ENCODE results near the gene ARHGEF16. TPM values are rescaled to one million over a fixed set of nuclear protein-coding genes. Genes with fewer than 3 reads are reported as not detected.

Gene ARHGEF16
- total RNA-seq, 2 donors from 2014 or later: 0.10 TPM; not detected in 1

Other genes starting within 250 kb of the ARHGEF16 start
- gene MEGF6, start 156.8 kb downstream of the ARHGEF16 start, total RNA-seq: 10 to 100 TPM; 63.1 to 63.8 TPM
- 10 to 100 TPM; 30.3 to 34.9 TPM for gene TPRG1L, start 170.3 kb downstream of the ARHGEF16 start, total RNA-seq
- gene WRAP73, start 195.4 kb downstream of the ARHGEF16 start, total RNA-seq: 10 to 100 TPM; 24.8 to 25.9 TPM
- under 1 TPM in 1 of 2 donors, not detected in 1; 0.31 TPM for gene TP73, start 197.9 kb downstream of the ARHGEF16 start, total RNA-seq

All from T-helper 17 cell (primary cell).